Muscle layer of duodenum (tissue), 2 donors: ENCODE results near the gene VNN1.
"Not testable (repeated sequence)": the region's sequence is repeated elsewhere in the genome, so short reads cannot be mapped to it uniquely, and the experiment has no call there.

Source experiments
- H3K27ac ChIP-seq: one replicate; pipeline ENCODE4 v1.7.0; 2013; ENCODE audit warnings: mild to moderate bottlenecking, low read length
- H3K27me3 ChIP-seq: one replicate; pipeline ENCODE4 v1.7.0; 2013; ENCODE audit warnings: low read depth, mild to moderate bottlenecking, control low read depth, low read length
- H3K36me3 ChIP-seq, 2 donors: one replicate each; pipeline ENCODE4 v1.7.0; 2013; ENCODE audit warnings: low read length in 2 of 2, control low read depth in 1 of 2, mild to moderate bottlenecking in 1 of 2; ENCODE audit not compliant: insufficient read depth in 2 of 2, control insufficient read depth in 1 of 2
- H3K4me1 ChIP-seq, 2 donors: one replicate each; pipeline ENCODE4 v1.7.0; 2013; ENCODE audit warnings: low read length in 2 of 2, mild to moderate bottlenecking in 2 of 2, control low read depth in 1 of 2, moderate library complexity in 1 of 2; ENCODE audit not compliant: insufficient read depth in 2 of 2, control insufficient read depth in 1 of 2
- H3K4me3 ChIP-seq, 2 donors: one replicate each; pipeline ENCODE4 v1.7.0; 2013; ENCODE audit warnings: low read length in 2 of 2, low read depth in 1 of 2, mild to moderate bottlenecking in 1 of 2
- H3K9me3 ChIP-seq, 2 donors: one replicate each; pipeline ENCODE4 v1.7.0; 2013; ENCODE audit warnings: low read length in 2 of 2, control low read depth in 1 of 2, mild to moderate bottlenecking in 1 of 2; ENCODE audit not compliant: control insufficient read depth in 1 of 2
- donor health status: healthy.

Gene VNN1

GRCh38 chr6:132693478-132693877 lies 20.4 kb downstream of the VNN1 start:
- Histone ChIP-seq H3K36me3 (no peaks in the 10 kb centered on the region), H3K4me1 (no peaks in the 10 kb centered on the region), H3K9me3 (peaks cover 4 to 14% of the 10 kb centered on the region in 2 donors), H3K27ac (no peak overlapping the region), H3K27me3 (no peaks in the 10 kb centered on the region), H3K4me3 (no peak overlapping the region)

GRCh38 chr6:132690678-132691077 lies 23.2 kb downstream of the VNN1 start:
- H3K27me3 ChIP-seq: no peaks in the 10 kb centered on the region
- no peak overlapping the region for H3K27ac ChIP-seq
- no peak overlapping the region for H3K4me3 ChIP-seq
- H3K9me3 ChIP-seq: peaks cover 0 to 6% of the 10 kb centered on the region in 2 donors
- no peaks in the 10 kb centered on the region for H3K36me3 ChIP-seq
- H3K4me1 ChIP-seq: no peaks in the 10 kb centered on the region

GRCh38 chr6:132687306-132687705 lies 26.5 kb downstream of the VNN1 start:
- Histone ChIP-seq H3K4me1 (no peaks in the 10 kb centered on the region), H3K27ac (no peak overlapping the region), H3K36me3 (no peaks in the 10 kb centered on the region), H3K9me3 (no peaks in the 10 kb centered on the region), H3K4me3 (no peak overlapping the region), H3K27me3 (no peaks in the 10 kb centered on the region)

GRCh38 chr6:132686531-132686930 lies 27.3 kb downstream of the VNN1 start:
- no peak overlapping the region for H3K27ac ChIP-seq
- no peaks in the 10 kb centered on the region for H3K36me3 ChIP-seq
- H3K4me3 ChIP-seq: no peak overlapping the region
- H3K27me3 ChIP-seq: no peaks in the 10 kb centered on the region
- no peaks in the 10 kb centered on the region for H3K9me3 ChIP-seq
- no peaks in the 10 kb centered on the region for H3K4me1 ChIP-seq

- Histone ChIP-seq H3K27ac (no peak overlapping the region), H3K4me1 (no peaks in the 10 kb centered on the region), H3K4me3 (no peak overlapping the region), H3K27me3 (no peaks in the 10 kb centered on the region), H3K9me3 (no peaks in the 10 kb centered on the region), H3K36me3 (no peaks in the 10 kb centered on the region)
Measured at GRCh38 chr6:132685009-132685408, 28.8 kb downstream of the VNN1 start.

- no peaks in the 10 kb centered on the region for H3K9me3 ChIP-seq
- no peaks in the 10 kb centered on the region for H3K36me3 ChIP-seq
- H3K4me1 ChIP-seq: no peaks in the 10 kb centered on the region
- H3K27me3 ChIP-seq: no peaks in the 10 kb centered on the region
- H3K27ac ChIP-seq: no peak overlapping the region
- H3K4me3 ChIP-seq: no peak overlapping the region
Measured at GRCh38 chr6:132684272-132684671, 29.6 kb downstream of the VNN1 start.

GRCh38 chr6:132683543-132683942 lies 30.3 kb downstream of the VNN1 start:
- no peaks in the 10 kb centered on the region for H3K36me3 ChIP-seq
- no peaks in the 10 kb centered on the region for H3K27me3 ChIP-seq
- no peak overlapping the region for H3K4me3 ChIP-seq
- no peak overlapping the region for H3K27ac ChIP-seq
- no peaks in the 10 kb centered on the region for H3K9me3 ChIP-seq
- H3K4me1 ChIP-seq: no peaks in the 10 kb centered on the region

- H3K9me3 ChIP-seq, H3K4me1 ChIP-seq, H3K27me3 ChIP-seq, H3K27ac ChIP-seq, H3K36me3 ChIP-seq, H3K4me3 ChIP-seq: not testable (repeated sequence)
Measured at GRCh38 chr6:132679094-132679493, 34.8 kb downstream of the VNN1 start.

GRCh38 chr6:132675749-132676148 lies 38.1 kb downstream of the VNN1 start:
- Histone ChIP-seq H3K4me3 (no peak overlapping the region), H3K27ac (no peak overlapping the region), H3K9me3 (no peaks in the 10 kb centered on the region), H3K36me3 (no peaks in the 10 kb centered on the region), H3K27me3 (no peaks in the 10 kb centered on the region), H3K4me1 (no peaks in the 10 kb centered on the region)

GRCh38 chr6:132675002-132675401 lies 38.9 kb downstream of the VNN1 start:
- Histone ChIP-seq H3K27me3 (no peaks in the 10 kb centered on the region), H3K9me3 (no peaks in the 10 kb centered on the region), H3K27ac (no peak overlapping the region), H3K4me1 (no peaks in the 10 kb centered on the region), H3K36me3 (no peaks in the 10 kb centered on the region), H3K4me3 (no peak overlapping the region)

GRCh38 chr6:132673376-132674094 lies 40.3 kb downstream of the VNN1 start:
- Histone ChIP-seq H3K36me3 (no peaks in the 10 kb centered on the region), H3K27ac (no peak overlapping the region), H3K9me3 (no peaks in the 10 kb centered on the region), H3K4me3 (no peak overlapping the region), H3K4me1 (peaks cover 0 to 4% of the 10 kb centered on the region in 2 donors), H3K27me3 (no peaks in the 10 kb centered on the region)

- Histone ChIP-seq H3K27me3 (no peaks in the 10 kb centered on the region), H3K27ac (no peak overlapping the region), H3K4me3 (no peak overlapping the region)
Measured at GRCh38 chr6:132671295-132671694, 42.6 kb downstream of the VNN1 start.

More at GRCh38 chr6:132671295-132671694, 42.6 kb downstream of the VNN1 start:
- peaks cover 0 to 4% of the 10 kb centered on the region in 2 donors for H3K4me1 ChIP-seq
- no peaks in the 10 kb centered on the region for H3K36me3 ChIP-seq
- H3K9me3 ChIP-seq: no peaks in the 10 kb centered on the region
